ENCODE measurements around the gene VTCN1. TPM values are rescaled to one million over a fixed set of nuclear protein-coding genes. Genes with fewer than 3 reads are reported as not detected.

VTCN1 gene
- polyA plus RNA-seq, 6 donors from 2014 or later: not detected

GRCh38 chr1:117146575-117147340, 64.0 kb downstream of the VTCN1 start:
- no peaks in the 10 kb centered on the region for H3K36me3 Mint-ChIP-seq
- no peak for ATAC-seq (ENCODE audit: low read depth in 2 of 2)
- H3K27ac Mint-ChIP-seq: no peak overlapping the region
- peaks cover 0 to 10% (median 1%) of the 10 kb centered on the region in 7 donors for H3K9me3 Mint-ChIP-seq
- no peak for DNase-seq
- no peak overlapping the region for H3K4me3 Mint-ChIP-seq
- H3K4me1 Mint-ChIP-seq: no peaks in the 10 kb centered on the region
- peaks cover 10 to 14% (median 13%) of the 10 kb centered on the region in 3 donors for H3K27me3 Mint-ChIP-seq

GRCh38 chr1:117146072-117146471, 64.7 kb downstream of the VTCN1 start:
- DNase-seq: no peak
- H3K4me3 Mint-ChIP-seq: no peak overlapping the region
- no peak overlapping the region for H3K27ac Mint-ChIP-seq
- ATAC-seq (ENCODE audit: low read depth in 2 of 2): no peak
- H3K27me3 Mint-ChIP-seq: peaks cover 10 to 14% (median 13%) of the 10 kb centered on the region in 3 donors
- no peaks in the 10 kb centered on the region for H3K4me1 Mint-ChIP-seq
- H3K9me3 Mint-ChIP-seq: peaks cover 0 to 3% (median 0%) of the 10 kb centered on the region in 7 donors
- H3K36me3 Mint-ChIP-seq: no peaks in the 10 kb centered on the region

- no peak for ATAC-seq (ENCODE audit: low read depth in 2 of 2)
- Mint-ChIP-seq H3K27ac (peak overlapping the region in 1 of 6 donors; percentile 73), H3K4me3 (no peak overlapping the region), H3K9me3 (no peaks in the 10 kb centered on the region), H3K4me1 (no peaks in the 10 kb centered on the region), H3K27me3 (peaks cover 9 to 13% (median 10%) of the 10 kb centered on the region in 3 donors), H3K36me3 (no peaks in the 10 kb centered on the region)
- DNase-seq: no peak
Observed at GRCh38 chr1:117143871-117144270, 66.9 kb downstream of the VTCN1 start.

GRCh38 chr1:117143172-117143571, 67.6 kb downstream of the VTCN1 start:
- Mint-ChIP-seq H3K27ac (no peak overlapping the region), H3K9me3 (no peaks in the 10 kb centered on the region), H3K27me3 (peaks cover 9 to 13% (median 10%) of the 10 kb centered on the region in 3 donors), H3K4me3 (no peak overlapping the region), H3K36me3 (no peaks in the 10 kb centered on the region), H3K4me1 (no peaks in the 10 kb centered on the region)
- DNase-seq (no peak), ATAC-seq (ENCODE audit: low read depth in 2 of 2) (no peak)

- ATAC-seq (ENCODE audit: low read depth in 2 of 2) (no peak), DNase-seq (no peak)
- H3K4me3 Mint-ChIP-seq: no peak overlapping the region
- H3K9me3 Mint-ChIP-seq: no peaks in the 10 kb centered on the region
- H3K4me1 Mint-ChIP-seq: no peaks in the 10 kb centered on the region
- H3K27me3 Mint-ChIP-seq: peaks cover 10 to 13% (median 13%) of the 10 kb centered on the region in 3 donors
- no peaks in the 10 kb centered on the region for H3K36me3 Mint-ChIP-seq
- H3K27ac Mint-ChIP-seq: no peak overlapping the region
Observed at GRCh38 chr1:117142200-117142599, 68.5 kb downstream of the VTCN1 start.

GRCh38 chr1:117138561-117138960, 72.2 kb downstream of the VTCN1 start:
- H3K27me3 Mint-ChIP-seq: peaks cover 0 to 24% (median 9%) of the 10 kb centered on the region in 3 donors
- ATAC-seq (ENCODE audit: low read depth in 2 of 2): no peak
- peaks cover 0 to 4% (median 0%) of the 10 kb centered on the region in 3 donors for H3K4me1 Mint-ChIP-seq
- H3K9me3 Mint-ChIP-seq: no peaks in the 10 kb centered on the region
- H3K27ac Mint-ChIP-seq: no peak overlapping the region
- H3K36me3 Mint-ChIP-seq: no peaks in the 10 kb centered on the region
- no peak overlapping the region for H3K4me3 Mint-ChIP-seq
- no peak for DNase-seq

DNA sequence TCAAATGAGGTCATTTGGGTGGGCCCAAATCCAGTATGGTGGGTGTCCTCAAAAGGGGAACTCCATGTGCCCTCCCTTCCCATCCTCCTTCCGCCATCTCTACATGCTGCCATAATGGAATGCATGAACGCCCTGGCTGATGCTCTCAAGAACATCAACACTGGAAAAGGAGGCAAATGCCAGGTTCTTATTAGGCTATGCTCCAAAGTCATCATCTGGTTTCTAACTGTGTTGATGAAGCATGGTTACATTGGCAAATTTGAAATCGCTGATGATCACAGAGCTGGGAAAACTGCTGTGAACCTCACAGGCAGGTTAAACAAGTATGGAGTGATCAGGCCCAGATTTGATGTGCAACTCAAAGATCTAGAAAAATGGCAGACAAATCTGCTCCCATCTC, 72.6 kb downstream of the VTCN1 start:
- Mint-ChIP-seq H3K4me1 (peaks cover 0 to 4% (median 0%) of the 10 kb centered on the region in 3 donors), H3K27ac (no peak overlapping the region), H3K36me3 (no peaks in the 10 kb centered on the region), H3K27me3 (peaks cover 0 to 24% (median 9%) of the 10 kb centered on the region in 3 donors), H3K9me3 (no peaks in the 10 kb centered on the region), H3K4me3 (no peak overlapping the region)
- DNase-seq: no peak
- ATAC-seq (ENCODE audit: low read depth in 2 of 2): no peak

DNA sequence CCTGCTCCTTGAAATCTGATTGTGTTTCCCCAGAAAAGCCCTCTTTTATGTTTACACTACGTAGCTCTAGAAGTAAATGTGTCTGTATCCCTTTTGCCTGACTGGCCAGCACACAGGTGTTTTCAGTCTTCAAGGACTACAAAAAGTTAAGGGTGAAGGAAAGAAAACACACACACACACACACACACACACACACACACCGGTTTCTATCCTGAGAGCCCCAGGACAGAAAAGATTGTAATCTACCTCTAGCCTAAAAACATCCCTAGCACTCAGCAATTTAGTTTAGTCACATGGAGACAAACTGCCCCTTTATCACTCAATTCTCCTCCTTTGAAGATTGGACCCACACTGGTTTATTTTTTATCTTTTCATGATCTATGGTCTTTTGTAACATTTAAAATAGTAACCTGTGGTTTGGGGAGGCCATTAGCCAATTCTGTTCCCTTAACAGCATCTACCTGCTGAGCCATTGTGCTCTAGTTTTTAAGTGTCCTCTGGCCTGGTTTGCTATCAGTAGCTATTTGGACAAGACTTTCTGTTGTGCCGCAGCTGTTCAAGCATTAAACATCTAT, 73.4 kb downstream of the VTCN1 start:
- Mint-ChIP-seq H3K36me3 (no peaks in the 10 kb centered on the region), H3K27ac (peak overlapping the region in 1 of 6 donors; percentile 33), H3K4me1 (peaks cover 0 to 4% (median 0%) of the 10 kb centered on the region in 3 donors)

DNA sequence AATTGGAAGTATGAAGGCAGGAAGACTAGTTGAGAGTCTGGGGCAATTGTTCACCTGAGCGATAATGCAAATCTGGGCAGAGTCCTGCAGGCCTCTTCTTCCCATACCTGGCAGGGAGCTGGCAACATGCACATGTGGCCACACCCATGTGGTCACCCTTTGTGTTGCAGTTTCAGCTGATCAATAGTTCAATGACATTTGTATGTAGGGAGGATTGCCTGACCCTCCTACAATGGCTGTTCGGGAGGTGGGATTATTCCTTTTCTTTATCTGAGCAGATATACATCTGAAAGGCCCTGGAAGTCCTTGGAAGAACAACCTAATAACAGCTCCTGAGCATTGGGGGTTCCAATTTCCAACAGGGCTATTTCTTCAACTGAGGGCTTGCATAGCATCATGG, 74.0 kb downstream of the VTCN1 start:
- H3K27ac Mint-ChIP-seq: no peak overlapping the region
- H3K4me3 Mint-ChIP-seq: no peak overlapping the region
- peaks cover 0 to 4% (median 0%) of the 10 kb centered on the region in 3 donors for H3K4me1 Mint-ChIP-seq

More for the DNA sequence above, 73.4 kb downstream of the VTCN1 start:
- ATAC-seq (ENCODE audit: low read depth in 2 of 2) (no peak), DNase-seq (no peak)
- H3K4me3 Mint-ChIP-seq: no peak overlapping the region
- peaks cover 0 to 24% (median 9%) of the 10 kb centered on the region in 3 donors for H3K27me3 Mint-ChIP-seq
- no peaks in the 10 kb centered on the region for H3K9me3 Mint-ChIP-seq

DNA sequence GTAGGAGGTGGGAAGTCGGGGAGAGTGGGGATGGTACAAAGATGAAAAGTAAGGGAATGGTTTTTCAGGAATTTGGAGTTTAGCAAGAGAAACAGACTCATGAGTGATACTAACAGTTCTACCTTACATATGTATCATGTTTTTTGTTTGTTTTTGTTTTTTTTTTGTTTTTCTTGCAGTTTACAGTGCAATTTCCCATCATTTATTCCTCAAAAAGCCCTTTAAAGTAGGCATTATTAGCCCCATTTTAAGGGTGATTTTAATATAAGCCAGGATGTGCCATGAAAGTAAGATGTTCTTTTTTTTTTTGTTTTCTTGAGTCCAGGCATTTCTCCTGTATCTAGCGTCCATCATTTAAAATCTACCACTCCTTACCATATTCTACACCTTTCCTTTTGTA, 75.4 kb downstream of the VTCN1 start:
- ATAC-seq (ENCODE audit: low read depth in 2 of 2) (no peak), DNase-seq (no peak)
- Mint-ChIP-seq H3K36me3 (no peaks in the 10 kb centered on the region), H3K4me3 (no peak overlapping the region), H3K27ac (peak overlapping the region in 1 of 6 donors; percentile 13), H3K27me3 (peaks cover 0 to 24% (median 9%) of the 10 kb centered on the region in 3 donors), H3K9me3 (no peaks in the 10 kb centered on the region), H3K4me1 (peaks cover 0 to 4% (median 0%) of the 10 kb centered on the region in 3 donors)

More for the DNA sequence above, 74.0 kb downstream of the VTCN1 start:
- no peak for DNase-seq
- Mint-ChIP-seq H3K36me3 (no peaks in the 10 kb centered on the region), H3K27me3 (peaks cover 0 to 24% (median 9%) of the 10 kb centered on the region in 3 donors), H3K9me3 (no peaks in the 10 kb centered on the region)
- no peak for ATAC-seq (ENCODE audit: low read depth in 2 of 2)

- no peak for DNase-seq
- Mint-ChIP-seq H3K9me3 (no peaks in the 10 kb centered on the region), H3K36me3 (no peaks in the 10 kb centered on the region), H3K4me1 (peaks cover 0 to 4% (median 0%) of the 10 kb centered on the region in 3 donors), H3K27me3 (peaks cover 12 to 15% (median 12%) of the 10 kb centered on the region in 3 donors), H3K27ac (no peak overlapping the region), H3K4me3 (no peak overlapping the region)
- ATAC-seq (ENCODE audit: low read depth in 2 of 2): no peak
Observed at GRCh38 chr1:117130526-117130925, 80.2 kb downstream of the VTCN1 start.

DNA sequence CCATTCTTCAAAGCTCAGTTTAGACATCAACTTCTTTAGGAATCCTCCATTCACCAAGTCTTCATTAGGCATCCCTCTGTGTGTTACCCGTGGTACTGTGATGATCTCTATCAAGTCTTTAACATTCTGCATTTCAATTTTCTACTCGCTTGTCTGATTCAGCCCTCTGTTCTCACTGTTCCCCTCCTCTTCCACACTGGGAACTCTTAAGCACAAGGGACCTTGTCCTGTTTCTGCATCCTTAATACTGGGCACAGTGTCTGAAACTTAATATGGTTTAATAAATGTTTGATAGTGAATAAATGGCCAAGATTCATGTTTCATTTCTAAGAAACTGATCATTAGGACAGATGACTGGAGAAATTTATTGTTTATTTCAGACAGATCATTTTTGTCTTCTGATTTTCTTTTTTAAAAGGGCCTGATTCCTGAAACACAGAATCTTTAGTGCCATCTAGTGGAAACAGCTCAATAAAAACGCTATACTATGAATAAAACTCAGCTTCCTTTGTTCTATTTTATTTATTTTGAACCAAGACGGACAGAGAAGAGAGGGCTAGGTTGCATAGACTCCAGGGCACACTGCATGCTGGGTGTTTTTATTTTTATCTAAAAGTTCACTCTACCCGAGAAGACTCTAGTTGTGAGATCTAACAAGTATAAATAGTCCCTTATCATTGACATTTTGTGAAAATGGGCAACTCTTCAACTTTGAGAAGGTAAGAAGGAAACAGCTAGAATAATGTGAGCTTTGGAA, 82.2 kb downstream of the VTCN1 start:
- Mint-ChIP-seq H3K27me3 (peaks cover 0 to 12% (median 7%) of the 10 kb centered on the region in 3 donors), H3K4me3 (no peak overlapping the region), H3K4me1 (no peaks in the 10 kb centered on the region), H3K36me3 (no peaks in the 10 kb centered on the region), H3K9me3 (no peaks in the 10 kb centered on the region), H3K27ac (peak overlapping the region in 1 of 6 donors; percentile 52)
- ATAC-seq (ENCODE audit: low read depth in 2 of 2): peak in 1 of 2 donors; percentile 37
- DNase-seq: no peak

- no peaks in the 10 kb centered on the region for H3K36me3 Mint-ChIP-seq
- H3K4me3 Mint-ChIP-seq: no peak overlapping the region
- no peaks in the 10 kb centered on the region for H3K9me3 Mint-ChIP-seq
- no peaks in the 10 kb centered on the region for H3K4me1 Mint-ChIP-seq
- peaks cover 0 to 12% (median 7%) of the 10 kb centered on the region in 3 donors for H3K27me3 Mint-ChIP-seq
- no peak overlapping the region for H3K27ac Mint-ChIP-seq
- ATAC-seq (ENCODE audit: low read depth in 2 of 2) (no peak), DNase-seq (no peak)
Observed at GRCh38 chr1:117127795-117128194, 82.9 kb downstream of the VTCN1 start.

Data from naive B cell (primary cell).